Activated T-cell treated with anti-CD3 and anti-CD28 coated beads, Interleukin-2, amount 50 U/mL, for 24 hours (primary cell): ENCODE results near the gene GLTP.
"Not testable (repeated sequence)": the region's sequence is repeated elsewhere in the genome, so short reads cannot be mapped to it uniquely, and the experiment has no call there.

Experiments
- DNase-seq: peaks from one replicate; pipeline ENCODE4 v3.0.0-alpha.2; 2020
- H3K27ac Mint-ChIP-seq: 2 replicates; pipeline ENCODE4 v1.8.0; 2020; ENCODE audit warnings: mild to moderate bottlenecking, mixed read lengths
- H3K27me3 Mint-ChIP-seq: 2 replicates; pipeline ENCODE4 v1.8.0; 2020; ENCODE audit warnings: mixed read lengths
- H3K36me3 Mint-ChIP-seq: 2 replicates; pipeline ENCODE4 v1.8.0; 2020; ENCODE audit warnings: low read depth, mixed read lengths
- H3K4me1 Mint-ChIP-seq: 2 replicates; pipeline ENCODE4 v1.8.0; 2020; ENCODE audit warnings: low read depth, mixed read lengths
- H3K4me3 Mint-ChIP-seq: 2 replicates; pipeline ENCODE4 v1.8.0; 2020; ENCODE audit warnings: mild to moderate bottlenecking, moderate library complexity, mixed read lengths
- H3K9me3 Mint-ChIP-seq: 2 replicates; pipeline ENCODE4 v1.8.0; 2020; ENCODE audit warnings: mixed read lengths

GLTP gene

DNA sequence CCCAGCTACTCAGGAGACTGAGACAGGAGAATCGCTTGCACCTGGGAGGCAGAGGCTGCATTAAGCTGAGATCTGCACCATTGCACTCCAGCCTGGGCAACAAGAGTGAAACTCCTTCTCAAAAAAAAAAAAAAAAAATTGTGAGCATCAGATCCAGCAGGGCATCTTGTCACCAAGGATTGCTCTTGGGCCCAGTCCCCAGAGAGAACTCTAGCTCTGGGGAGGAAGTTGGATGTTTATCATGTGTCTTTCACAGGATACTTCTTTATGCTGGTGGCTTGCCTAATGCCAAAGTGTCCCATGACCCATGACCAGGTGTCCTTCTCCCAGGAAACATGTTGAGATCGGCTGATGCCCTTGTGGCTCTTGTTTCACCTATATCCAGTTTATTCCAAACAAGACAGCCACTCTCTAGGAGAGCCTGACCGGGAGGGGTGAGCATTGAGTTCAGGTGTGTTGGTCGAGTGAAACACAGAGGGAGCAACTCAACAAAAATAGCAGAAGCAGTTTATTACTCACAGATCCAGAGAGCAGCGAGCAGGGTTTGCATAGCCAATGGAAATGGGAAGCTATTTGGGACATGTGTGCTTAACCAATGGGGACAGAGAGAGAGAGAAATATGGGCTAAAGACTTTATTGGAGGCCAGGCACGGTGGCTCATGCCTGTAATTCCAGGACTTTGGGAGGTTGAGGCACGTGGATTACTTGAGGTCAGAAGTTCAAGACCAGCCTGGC is 13.1 kb upstream of the GLTP start:
- Mint-ChIP-seq H3K4me1 (peaks cover 31% of the 10 kb centered on the region), H3K9me3 (no peaks in the 10 kb centered on the region), H3K4me3 (no peak overlapping the region), H3K36me3 (no peaks in the 10 kb centered on the region), H3K27me3 (no peaks in the 10 kb centered on the region), H3K27ac (no peak overlapping the region)
- DNase-seq, result no peak

DNA sequence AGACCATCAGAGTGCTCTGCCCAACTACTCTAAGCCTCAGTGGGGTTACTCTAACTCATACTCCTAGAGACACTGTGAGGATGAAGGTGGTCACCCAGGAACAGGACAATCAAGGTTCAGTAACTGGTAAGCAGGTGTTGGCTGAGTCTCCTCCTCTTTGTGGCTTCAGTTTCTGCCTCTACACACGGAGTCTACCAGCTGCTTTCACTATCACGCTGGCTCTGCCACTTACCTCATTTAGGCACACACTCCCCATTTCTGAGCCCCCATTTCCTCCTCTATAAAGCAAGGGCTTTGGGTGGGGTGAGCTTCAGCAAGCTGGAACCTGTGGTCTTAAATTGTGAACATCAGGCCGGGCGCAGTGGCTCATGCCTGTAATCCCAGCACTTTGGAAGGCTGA is 12.4 kb upstream of the GLTP start:
- Mint-ChIP-seq H3K27me3 (no peaks in the 10 kb centered on the region), H3K27ac (no peak overlapping the region), H3K4me3 (no peak overlapping the region), H3K9me3 (no peaks in the 10 kb centered on the region), H3K36me3 (no peaks in the 10 kb centered on the region), H3K4me1 (peaks cover 38% of the 10 kb centered on the region)
- DNase-seq, result no peak

DNA sequence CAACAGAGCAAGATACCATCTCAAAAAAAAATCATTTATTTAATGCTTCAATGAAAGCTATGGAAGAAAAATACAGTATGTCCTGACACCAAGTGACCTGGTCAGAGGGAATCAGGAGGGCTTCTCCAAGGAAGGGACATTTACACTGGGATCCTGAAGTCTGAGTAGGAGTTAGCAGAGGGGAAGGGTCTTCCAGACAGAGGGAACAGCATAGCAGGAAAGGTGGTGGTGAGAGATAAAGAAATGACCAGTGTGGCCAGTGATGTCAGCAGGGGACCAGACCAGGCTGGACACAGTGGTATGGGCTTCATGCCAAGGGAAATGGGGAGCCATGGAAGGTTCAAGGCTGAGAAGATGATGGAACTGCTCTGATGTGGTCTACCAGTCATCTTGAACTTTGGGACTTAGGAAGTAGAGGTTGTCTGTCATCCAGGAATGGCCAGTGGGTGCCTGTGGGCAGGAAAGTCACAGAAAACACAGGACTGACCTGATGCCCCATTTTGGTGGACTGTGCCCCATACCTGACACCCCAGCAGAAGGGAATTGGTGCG is 11.9 kb upstream of the GLTP start:
- no peak for DNase-seq
- Mint-ChIP-seq H3K4me1 (peaks cover 42% of the 10 kb centered on the region), H3K4me3 (no peak overlapping the region), H3K27me3 (no peaks in the 10 kb centered on the region), H3K36me3 (no peaks in the 10 kb centered on the region), H3K27ac (peak overlapping the region; percentile 26), H3K9me3 (no peaks in the 10 kb centered on the region)

DNA sequence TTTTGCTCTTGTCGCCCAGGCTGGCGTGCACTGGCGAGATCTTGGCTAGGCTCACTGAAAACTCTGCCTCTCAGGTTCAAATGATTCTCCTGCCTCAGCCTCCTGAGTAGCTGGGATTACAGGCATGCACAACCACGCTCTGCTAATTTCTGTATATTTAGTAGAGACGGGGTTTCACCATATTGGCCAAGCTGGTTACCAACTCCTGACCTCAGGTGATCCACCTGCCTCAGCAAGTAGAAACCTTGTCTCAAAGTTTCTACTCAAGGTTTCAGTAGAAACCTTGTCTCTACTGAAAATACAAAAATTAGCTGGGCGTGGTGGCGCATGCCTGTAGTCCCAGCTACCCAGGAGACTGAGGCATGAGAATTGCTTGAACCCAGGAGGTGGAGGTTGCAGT is 11.4 kb upstream of the GLTP start:
- peaks cover 42% of the 10 kb centered on the region for H3K4me1 Mint-ChIP-seq

DNA sequence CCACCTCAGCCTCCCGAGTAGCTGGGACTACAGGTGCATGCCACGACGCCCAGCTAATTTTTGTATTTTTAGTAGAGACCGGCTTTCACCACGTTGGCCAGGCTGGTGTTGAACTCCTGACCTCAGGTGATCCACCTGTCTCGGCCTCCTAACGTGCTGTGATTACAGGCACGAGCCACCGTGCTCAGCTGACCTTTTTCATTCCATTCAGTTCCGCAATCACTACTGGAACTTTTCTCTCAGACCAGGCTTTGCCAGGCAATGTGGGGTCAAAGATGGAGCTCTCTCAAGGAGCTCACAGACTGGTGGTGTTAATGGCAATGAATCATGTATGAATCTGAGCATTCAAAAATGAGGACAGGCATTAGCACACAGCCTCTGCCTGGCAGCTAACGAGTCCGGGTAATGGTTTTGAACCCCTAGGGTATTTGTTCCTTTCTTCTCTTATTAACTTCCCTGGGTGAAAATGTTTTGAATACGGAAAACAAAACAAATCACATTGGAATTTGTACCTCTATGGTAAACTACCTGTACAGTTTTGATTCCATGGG is 10.4 kb upstream of the GLTP start:
- Mint-ChIP-seq H3K4me1 (peaks cover 42% of the 10 kb centered on the region), H3K4me3 (no peak overlapping the region), H3K27me3 (no peaks in the 10 kb centered on the region), H3K9me3 (no peaks in the 10 kb centered on the region), H3K36me3 (no peaks in the 10 kb centered on the region), H3K27ac (peak overlapping the region; percentile 26)
- DNase-seq, result no peak

More for the DNA sequence above, 11.4 kb upstream of the GLTP start:
- not testable (repeated sequence) for DNase-seq, H3K27ac Mint-ChIP-seq, H3K4me3 Mint-ChIP-seq, H3K9me3 Mint-ChIP-seq, H3K36me3 Mint-ChIP-seq, H3K27me3 Mint-ChIP-seq

DNA sequence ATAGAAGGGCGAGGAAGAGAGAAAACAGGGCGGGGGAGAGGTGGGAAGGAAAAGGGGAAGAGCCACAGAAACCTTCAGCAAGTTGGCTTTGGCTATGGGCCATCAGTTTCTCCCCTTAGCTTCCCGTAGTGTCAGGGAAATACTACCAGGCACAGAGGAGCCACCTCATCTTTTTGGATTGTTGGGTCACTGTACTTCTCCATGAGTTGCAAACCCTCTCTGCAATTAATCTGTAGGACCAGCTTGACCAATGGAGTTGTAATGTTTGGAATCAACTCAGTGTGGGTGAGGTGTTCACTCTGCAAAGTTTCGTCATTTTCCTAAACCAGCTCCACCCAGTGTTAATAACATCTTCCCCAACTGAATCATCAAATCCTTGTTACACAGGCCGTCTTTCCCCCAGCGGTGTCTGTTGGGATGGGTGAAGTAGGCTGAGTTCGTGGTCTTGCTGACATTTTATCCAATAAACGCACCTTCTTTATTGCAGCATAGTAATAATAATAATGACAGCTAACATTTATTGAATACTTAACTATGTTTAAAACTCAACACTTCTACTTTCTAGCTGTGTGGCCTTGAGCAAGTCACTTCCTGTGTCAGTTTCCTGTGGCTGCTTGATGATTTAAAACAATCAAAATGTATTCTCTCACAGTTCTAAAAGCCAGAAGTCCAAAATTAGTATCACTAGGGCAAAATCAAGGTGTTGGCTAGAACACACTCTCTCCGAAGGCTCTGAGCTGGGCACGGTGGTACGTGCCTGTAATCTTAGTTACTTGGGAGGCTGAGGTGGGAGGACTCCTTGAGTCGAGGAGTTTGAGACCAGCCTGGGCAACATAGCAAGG is 8.1 kb upstream of the GLTP start:
- Mint-ChIP-seq H3K9me3 (no peaks in the 10 kb centered on the region), H3K27ac (peak overlapping the region; percentile 92), H3K27me3 (no peaks in the 10 kb centered on the region), H3K36me3 (no peaks in the 10 kb centered on the region), H3K4me3 (peak overlapping the region; percentile 56), H3K4me1 (peaks cover 41% of the 10 kb centered on the region)
- peak; percentile 40 for DNase-seq

DNA sequence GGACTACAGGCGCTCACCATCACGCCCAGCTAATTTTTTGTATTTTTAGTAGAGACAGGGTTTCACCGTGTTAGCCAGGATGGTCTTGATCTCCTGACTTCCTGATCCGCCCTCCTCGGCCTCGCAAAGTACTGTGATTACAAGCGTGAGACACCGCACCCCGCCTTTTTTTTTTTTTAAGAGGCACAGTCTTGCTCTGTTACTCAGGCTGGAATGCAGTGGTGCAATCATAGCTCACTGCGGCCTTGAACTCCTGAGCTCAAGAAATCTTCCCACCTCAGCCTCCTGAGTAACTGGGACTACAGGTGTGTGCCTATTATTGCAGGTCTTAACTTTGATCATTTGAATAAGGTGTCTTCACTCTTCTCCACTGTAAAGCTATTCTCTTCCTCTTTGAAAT is 5.3 kb upstream of the GLTP start:
- peaks cover 37% of the 10 kb centered on the region for H3K4me1 Mint-ChIP-seq
- no peaks in the 10 kb centered on the region for H3K36me3 Mint-ChIP-seq
- no peak overlapping the region for H3K27ac Mint-ChIP-seq
- no peak overlapping the region for H3K4me3 Mint-ChIP-seq
- DNase-seq, result no peak
- no peaks in the 10 kb centered on the region for H3K27me3 Mint-ChIP-seq
- no peaks in the 10 kb centered on the region for H3K9me3 Mint-ChIP-seq

DNA sequence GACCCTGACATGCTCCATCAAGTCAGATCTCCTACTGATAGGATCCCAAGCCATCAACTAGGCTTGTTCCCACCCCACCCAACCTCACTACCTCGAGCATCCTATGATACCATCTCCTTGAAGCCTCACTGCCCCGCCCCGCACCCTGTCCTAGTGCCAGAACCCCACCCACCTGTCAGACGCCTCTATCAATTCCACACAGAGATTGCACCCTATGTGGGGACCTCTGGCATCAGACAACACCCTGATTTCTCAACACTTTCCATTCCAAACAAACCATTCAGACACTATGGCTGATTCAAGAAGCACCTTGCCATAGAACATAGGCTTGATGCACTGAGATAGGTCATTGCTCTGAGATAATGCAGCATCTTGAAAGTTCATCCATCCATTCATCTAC is 3.1 kb upstream of the GLTP start:
- no peaks in the 10 kb centered on the region for H3K9me3 Mint-ChIP-seq
- H3K4me3 Mint-ChIP-seq, result no peak overlapping the region

GRCh38 chr12:109881752-109882151 is 1.4 kb upstream of the GLTP start:
- no peak overlapping the region for H3K4me3 Mint-ChIP-seq
- H3K9me3 Mint-ChIP-seq, result no peaks in the 10 kb centered on the region
- peaks cover 7% of the 10 kb centered on the region for H3K36me3 Mint-ChIP-seq
- no peaks in the 10 kb centered on the region for H3K27me3 Mint-ChIP-seq
- no peak overlapping the region for H3K27ac Mint-ChIP-seq
- no peak for DNase-seq
- peaks cover 39% of the 10 kb centered on the region for H3K4me1 Mint-ChIP-seq

More for the DNA sequence above, 3.1 kb upstream of the GLTP start:
- peaks cover 36% of the 10 kb centered on the region for H3K4me1 Mint-ChIP-seq
- no peak for DNase-seq
- peaks cover 7% of the 10 kb centered on the region for H3K36me3 Mint-ChIP-seq
- H3K27ac Mint-ChIP-seq, result no peak overlapping the region
- H3K27me3 Mint-ChIP-seq, result no peaks in the 10 kb centered on the region

DNA sequence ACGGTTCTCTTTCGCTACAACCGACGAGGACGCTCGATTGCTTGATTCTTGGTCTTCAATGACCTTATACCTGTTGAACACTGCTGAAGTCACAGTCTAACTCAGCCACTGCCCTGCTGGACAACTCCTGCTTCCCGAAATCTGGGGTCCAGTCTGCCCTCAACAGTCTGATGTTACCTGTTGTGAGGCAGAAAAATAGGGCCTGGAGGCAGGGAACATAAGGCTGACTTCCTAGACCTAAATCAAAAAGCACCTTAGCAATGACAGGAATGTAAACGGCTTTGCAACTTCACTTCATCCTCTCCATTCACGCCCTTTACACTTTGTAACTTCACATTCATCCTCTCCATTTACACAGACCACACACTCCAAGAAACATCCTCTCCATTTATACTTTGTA is 597 bp upstream of the GLTP start:
- peaks cover 41% of the 10 kb centered on the region for H3K4me1 Mint-ChIP-seq
- H3K27me3 Mint-ChIP-seq, result no peaks in the 10 kb centered on the region
- H3K36me3 Mint-ChIP-seq, result peaks cover 7% of the 10 kb centered on the region
- H3K9me3 Mint-ChIP-seq, result no peaks in the 10 kb centered on the region
- H3K4me3 Mint-ChIP-seq, result peak overlapping the region; percentile 84
- DNase-seq, result no peak
- H3K27ac Mint-ChIP-seq, result peak overlapping the region; percentile 81

DNA sequence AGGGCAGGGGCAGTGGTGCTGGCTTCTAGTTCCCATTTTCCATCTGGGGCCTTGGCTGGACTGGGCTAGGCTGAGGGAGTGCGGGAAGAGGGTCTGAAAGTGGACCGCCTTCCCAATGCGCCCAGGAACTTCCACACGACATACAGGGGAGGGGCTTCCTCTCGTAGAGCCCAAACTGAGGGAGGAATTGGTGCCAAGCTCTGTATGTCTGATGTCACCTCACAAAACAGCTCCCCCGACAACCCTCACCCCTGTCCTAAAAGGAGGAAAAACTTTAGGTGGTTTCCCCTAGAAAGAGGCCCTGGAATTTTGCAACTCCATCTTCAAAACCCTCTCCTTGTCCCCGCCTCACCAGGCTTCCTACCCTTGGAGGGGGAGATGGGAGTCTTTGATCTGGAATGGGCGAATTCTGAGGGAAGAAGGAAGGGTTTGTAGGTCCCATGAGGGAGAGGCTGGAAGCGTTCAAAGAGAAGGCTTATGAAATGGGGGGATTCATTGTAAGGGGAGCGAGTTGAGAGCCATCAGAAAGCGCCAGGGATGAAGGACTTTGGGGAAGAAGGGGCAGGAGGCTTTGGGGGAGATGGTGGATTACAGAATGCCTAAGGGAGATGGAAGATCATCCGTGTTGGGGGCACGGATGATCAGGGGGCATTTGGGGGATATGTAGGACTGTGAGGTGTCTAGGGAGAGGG is 844 bp downstream of the GLTP start:
- Mint-ChIP-seq H3K27ac (peak overlapping the region; percentile 93), H3K36me3 (peaks cover 7% of the 10 kb centered on the region), H3K4me1 (peaks cover 53% of the 10 kb centered on the region), H3K27me3 (no peaks in the 10 kb centered on the region), H3K9me3 (no peaks in the 10 kb centered on the region), H3K4me3 (peak overlapping the region; percentile 94)
- DNase-seq, result no peak

DNA sequence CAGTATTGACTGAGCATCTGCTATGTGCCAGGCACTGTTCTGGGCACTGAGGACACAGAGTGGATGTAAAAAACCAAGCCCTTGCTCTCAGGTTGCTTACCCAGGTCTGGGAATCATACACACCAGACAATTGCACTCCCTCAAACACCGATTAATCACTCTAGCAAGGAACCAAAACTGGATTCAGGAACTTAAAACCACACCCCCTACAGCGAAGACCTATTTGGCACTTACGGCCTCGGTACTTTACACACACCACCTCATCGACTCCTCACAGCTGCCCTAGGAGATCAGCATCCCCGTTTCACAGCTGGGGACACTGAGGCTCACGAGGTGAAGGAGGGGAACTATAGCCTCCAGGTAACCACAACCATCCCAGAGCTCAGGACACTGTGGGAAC is 1.6 kb downstream of the GLTP start:
- no peaks in the 10 kb centered on the region for H3K9me3 Mint-ChIP-seq
- peak overlapping the region; percentile 20 for H3K27ac Mint-ChIP-seq
- DNase-seq, result no peak
- H3K27me3 Mint-ChIP-seq, result no peaks in the 10 kb centered on the region
- peak overlapping the region; percentile 94 for H3K4me3 Mint-ChIP-seq
- H3K4me1 Mint-ChIP-seq, result peaks cover 54% of the 10 kb centered on the region
- H3K36me3 Mint-ChIP-seq, result peaks cover 7% of the 10 kb centered on the region

DNA sequence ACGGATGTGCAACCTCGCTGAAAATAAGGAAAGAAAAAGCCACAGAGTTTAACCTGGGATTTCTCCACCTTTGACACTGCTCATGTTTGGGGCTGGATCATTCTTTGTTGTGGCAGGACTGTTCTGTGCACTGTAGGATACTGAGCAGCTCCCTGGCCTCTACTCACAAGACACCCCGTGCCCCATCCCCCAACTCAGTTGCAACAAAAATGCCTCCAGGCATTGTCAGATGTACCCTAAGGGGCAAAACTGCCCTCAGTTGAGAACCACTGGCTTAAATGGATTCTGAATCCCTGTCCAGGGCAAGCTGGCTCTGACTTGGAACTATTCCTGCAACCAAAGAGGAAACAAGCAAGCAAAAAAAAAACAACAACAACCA is 2.1 kb downstream of the GLTP start:
- no peaks in the 10 kb centered on the region for H3K27me3 Mint-ChIP-seq
- H3K36me3 Mint-ChIP-seq, result peaks cover 7% of the 10 kb centered on the region
- H3K4me3 Mint-ChIP-seq, result peak overlapping the region; percentile 94
- H3K4me1 Mint-ChIP-seq, result peaks cover 54% of the 10 kb centered on the region
- no peaks in the 10 kb centered on the region for H3K9me3 Mint-ChIP-seq
- no peak for DNase-seq
- H3K27ac Mint-ChIP-seq, result no peak overlapping the region

DNA sequence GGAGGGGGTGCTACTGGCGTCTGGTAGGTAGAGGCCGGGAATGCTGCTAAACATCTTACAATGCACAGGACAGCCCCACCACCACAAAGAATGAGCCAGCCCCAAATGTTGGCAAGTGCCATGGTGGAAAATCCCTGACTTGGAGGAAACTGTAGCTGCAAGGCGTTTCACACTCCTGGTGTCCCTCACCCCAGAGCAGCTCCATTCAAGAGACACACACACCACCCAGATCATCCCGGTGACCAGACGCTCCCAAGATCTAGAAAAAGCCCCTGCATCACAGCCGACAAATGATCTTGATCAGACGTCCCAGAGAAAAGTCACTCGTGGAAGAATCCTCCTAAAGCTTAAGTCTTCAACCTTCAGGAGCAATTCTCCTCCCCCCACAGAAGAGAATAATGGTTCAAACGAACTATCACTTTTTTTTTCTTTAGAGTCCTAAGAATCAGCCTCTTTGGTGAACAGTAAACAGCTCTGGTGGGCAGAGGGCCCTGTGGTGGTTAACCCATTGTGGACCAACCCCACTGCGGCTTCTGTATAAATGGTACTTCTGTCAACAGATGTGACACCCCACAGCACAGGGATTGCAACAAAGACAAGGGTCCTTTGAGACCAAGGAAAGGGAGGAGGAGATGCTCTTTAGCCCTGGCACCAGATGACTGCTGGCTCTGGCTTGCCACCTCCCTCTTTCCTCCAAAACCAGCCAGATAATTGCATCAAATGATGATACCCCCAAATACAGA is 2.7 kb downstream of the GLTP start:
- no peaks in the 10 kb centered on the region for H3K27me3 Mint-ChIP-seq
- DNase-seq, result no peak
- H3K9me3 Mint-ChIP-seq, result no peaks in the 10 kb centered on the region
- H3K4me3 Mint-ChIP-seq, result peak overlapping the region; percentile 35
- peaks cover 12% of the 10 kb centered on the region for H3K36me3 Mint-ChIP-seq
- peaks cover 54% of the 10 kb centered on the region for H3K4me1 Mint-ChIP-seq
- H3K27ac Mint-ChIP-seq, result no peak overlapping the region
